ENCODE data around the gene TFG. TPM values are rescaled to one million over a fixed set of nuclear protein-coding genes. Genes with fewer than 3 reads are reported as not detected.

TFG gene
- total RNA-seq, 2 donors from 2014 or later: 116 to 123 TPM

DNA sequence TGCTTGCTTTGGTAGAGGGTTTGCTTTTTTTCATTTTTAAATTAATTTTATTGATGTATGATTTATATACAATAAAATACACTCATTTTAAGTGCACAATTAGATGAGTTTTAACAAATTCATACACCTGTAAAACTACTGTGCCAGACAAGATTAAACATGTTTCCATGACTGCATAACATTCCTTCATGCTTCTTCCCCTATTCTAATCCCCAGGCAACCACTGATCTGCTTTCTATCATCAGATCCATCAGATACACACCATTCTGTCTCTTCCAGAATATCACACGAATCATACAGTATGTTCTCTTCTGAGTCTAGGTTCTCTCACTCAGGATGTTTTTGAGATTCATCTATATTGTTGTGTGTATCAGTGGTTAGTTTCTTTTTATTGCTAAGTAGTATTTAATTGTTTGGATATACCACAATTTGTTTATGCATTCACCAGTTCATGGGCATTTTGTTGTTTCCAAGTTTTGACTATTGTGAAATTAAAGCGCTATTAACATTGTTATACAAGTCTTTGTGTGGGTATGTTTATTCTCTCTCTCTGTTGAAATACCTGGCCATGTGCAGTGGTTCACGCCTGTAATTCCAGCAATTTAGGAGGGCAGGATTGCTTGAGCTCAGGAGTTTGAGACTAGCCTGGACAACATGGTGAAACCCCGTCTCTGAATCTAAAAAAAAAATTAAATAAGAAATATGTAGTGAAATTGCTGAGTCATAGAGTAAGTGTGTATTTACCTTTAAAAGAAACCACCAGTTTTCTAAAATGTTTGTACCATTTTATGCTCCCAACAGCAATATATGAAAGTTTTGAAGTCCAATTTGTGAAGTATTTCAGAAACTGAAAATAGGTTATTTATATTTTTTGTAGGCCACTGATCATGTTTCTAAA, 7.0 kb upstream of the TFG start:
- DNase-seq: no peak
- H3K27ac ChIP-seq: no peak overlapping the region
- no peaks in the 10 kb centered on the region for H3K36me3 ChIP-seq
- H3K9ac ChIP-seq (ENCODE audit: low read depth in 2 of 2, low read length in 2 of 2): no peak overlapping the region
- no peaks in the 10 kb centered on the region for H3K27me3 ChIP-seq
- H3K9me3 ChIP-seq: no peaks in the 10 kb centered on the region
- no peak overlapping the region for H3K4me3 ChIP-seq
- TF ChIP-seq, protein P1, sequence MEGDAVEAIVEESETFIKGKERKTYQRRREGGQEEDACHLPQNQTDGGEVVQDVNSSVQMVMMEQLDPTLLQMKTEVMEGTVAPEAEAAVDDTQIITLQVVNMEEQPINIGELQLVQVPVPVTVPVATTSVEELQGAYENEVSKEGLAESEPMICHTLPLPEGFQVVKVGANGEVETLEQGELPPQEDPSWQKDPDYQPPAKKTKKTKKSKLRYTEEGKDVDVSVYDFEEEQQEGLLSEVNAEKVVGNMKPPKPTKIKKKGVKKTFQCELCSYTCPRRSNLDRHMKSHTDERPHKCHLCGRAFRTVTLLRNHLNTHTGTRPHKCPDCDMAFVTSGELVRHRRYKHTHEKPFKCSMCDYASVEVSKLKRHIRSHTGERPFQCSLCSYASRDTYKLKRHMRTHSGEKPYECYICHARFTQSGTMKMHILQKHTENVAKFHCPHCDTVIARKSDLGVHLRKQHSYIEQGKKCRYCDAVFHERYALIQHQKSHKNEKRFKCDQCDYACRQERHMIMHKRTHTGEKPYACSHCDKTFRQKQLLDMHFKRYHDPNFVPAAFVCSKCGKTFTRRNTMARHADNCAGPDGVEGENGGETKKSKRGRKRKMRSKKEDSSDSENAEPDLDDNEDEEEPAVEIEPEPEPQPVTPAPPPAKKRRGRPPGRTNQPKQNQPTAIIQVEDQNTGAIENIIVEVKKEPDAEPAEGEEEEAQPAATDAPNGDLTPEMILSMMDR (IDR thresholded peaks at IDR 0.05): no peak
- intact Hi-C loops (cut with DNase I): no loop called here
- H3K4me1 ChIP-seq: no peaks in the 10 kb centered on the region

DNA sequence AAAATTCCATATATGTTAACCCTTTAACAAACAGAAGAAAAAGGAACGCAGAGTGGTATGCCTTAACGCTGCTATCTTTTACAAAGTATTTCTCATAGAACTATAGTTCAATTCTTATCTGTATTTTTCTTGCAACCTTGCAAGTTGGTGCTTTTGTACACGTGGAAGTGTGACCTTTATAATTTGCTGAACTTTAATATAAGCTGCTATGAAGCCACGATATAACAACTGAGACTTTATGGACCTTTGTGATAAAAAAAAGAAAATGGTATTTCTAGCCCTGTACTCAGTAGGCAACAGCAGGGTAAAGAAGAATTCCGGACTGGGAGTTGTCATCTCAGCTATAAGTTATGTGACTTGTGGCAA, 6.3 kb upstream of the TFG start:
- intact Hi-C loops (cut with DNase I): no loop called here
- Histone ChIP-seq H3K36me3 (no peaks in the 10 kb centered on the region), H3K27ac (no peak overlapping the region), H3K9me3 (no peaks in the 10 kb centered on the region), H3K27me3 (no peaks in the 10 kb centered on the region), H3K9ac (ENCODE audit: low read depth in 2 of 2, low read length in 2 of 2) (no peak overlapping the region), H3K4me1 (no peaks in the 10 kb centered on the region), H3K4me3 (no peak overlapping the region)
- TF ChIP-seq, protein P1 (IDR thresholded peaks at IDR 0.05): no peak
- no peak for DNase-seq

DNA sequence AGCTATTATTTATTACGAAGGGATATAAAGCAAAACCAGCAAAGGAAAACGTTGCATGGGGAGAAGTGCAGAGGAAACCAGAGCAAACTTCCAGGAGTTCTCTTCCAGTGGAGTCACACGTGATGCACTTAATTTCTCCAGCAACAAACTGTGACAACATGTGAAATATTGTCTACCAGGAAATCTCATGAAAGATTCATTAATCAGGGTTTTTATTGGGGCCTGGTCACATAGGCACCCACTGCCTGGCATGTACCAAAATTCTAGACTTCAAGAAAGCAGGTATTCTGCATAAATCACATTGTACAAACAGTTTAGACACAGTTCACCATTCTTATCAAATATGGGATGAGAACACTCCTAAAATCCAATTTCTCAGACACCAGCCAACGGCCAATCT, 5.4 kb upstream of the TFG start:
- Histone ChIP-seq H3K36me3 (no peaks in the 10 kb centered on the region), H3K4me3 (no peak overlapping the region), H3K4me1 (no peaks in the 10 kb centered on the region), H3K9me3 (no peaks in the 10 kb centered on the region), H3K27ac (no peak overlapping the region), H3K27me3 (no peaks in the 10 kb centered on the region), H3K9ac (ENCODE audit: low read depth in 2 of 2, low read length in 2 of 2) (no peak overlapping the region)
- intact Hi-C loops (cut with DNase I): no loop called here
- DNase-seq: no peak
- TF ChIP-seq, protein P1 (IDR thresholded peaks at IDR 0.05): no peak

DNA sequence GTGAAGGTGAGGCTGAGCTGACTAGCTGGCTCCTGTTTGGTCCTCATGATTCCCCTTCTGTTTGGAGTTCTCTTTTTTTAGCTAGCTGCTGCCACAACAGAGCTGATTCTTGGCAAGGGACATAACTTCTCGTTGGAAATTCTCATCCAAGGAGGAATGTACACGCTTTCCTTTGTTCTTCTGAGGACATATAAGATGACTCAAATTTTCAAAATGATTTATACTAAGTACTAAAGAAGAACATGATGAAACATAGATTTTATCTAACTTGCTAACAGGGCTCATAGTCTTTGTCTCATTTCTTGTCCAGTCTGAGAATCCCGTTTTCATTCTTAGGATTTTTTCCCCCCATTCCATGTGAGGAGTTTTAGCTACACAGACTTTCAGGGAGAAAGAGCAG, 2.9 kb upstream of the TFG start:
- TF ChIP-seq, protein P1 (IDR thresholded peaks at IDR 0.05): no peak
- Histone ChIP-seq H3K4me3 (no peak overlapping the region), H3K9me3 (no peaks in the 10 kb centered on the region), H3K27me3 (no peaks in the 10 kb centered on the region), H3K4me1 (no peaks in the 10 kb centered on the region), H3K36me3 (no peaks in the 10 kb centered on the region), H3K9ac (ENCODE audit: low read depth in 2 of 2, low read length in 2 of 2) (no peak overlapping the region), H3K27ac (no peak overlapping the region)
- no peak for DNase-seq
- intact Hi-C loops (cut with DNase I): no loop called here

DNA sequence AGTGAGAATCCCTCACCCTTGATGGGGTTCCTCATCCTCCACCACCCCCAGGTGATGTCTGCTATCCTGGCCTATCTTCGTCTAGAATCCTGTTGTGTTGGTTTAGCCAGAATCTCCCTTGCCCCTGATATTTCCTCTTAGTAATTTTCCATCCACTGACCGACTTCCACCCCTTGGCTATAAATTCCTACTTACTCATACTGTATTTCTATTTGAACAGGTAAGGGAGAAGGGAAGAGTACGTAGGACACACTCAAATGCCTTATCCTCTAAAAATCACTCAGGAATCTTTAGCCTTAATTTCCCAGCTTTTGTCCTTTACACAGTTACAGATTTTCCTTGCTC, 678 bp upstream of the TFG start:
- Histone ChIP-seq H3K27ac (peak overlapping the region; percentile 90), H3K9me3 (no peaks in the 10 kb centered on the region), H3K4me3 (peak overlapping the region; percentile 67), H3K27me3 (no peaks in the 10 kb centered on the region), H3K9ac (ENCODE audit: low read depth in 2 of 2, low read length in 2 of 2) (peak overlapping the region in 1 of 2 donors; percentile 53), H3K36me3 (no peaks in the 10 kb centered on the region), H3K4me1 (no peaks in the 10 kb centered on the region)
- TF ChIP-seq, protein P1 (IDR thresholded peaks at IDR 0.05): no peak
- no peak for DNase-seq
- intact Hi-C loops (cut with DNase I): no loop called here

Data from colonic mucosa (tissue), 4 donors.